Endothelial cell of umbilical vein (primary cell): ENCODE measurements around the gene SOX5.

ENCODE experiments used
- EZH2 ChIP-seq: IDR thresholded peaks from 2 replicates; pipeline ENCODE4 v1.6.1; 2012; ENCODE audit warnings: borderline replicate concordance, low read depth, mild to moderate bottlenecking, moderate library complexity, low read length, inconsistent platforms; ENCODE audit not compliant: severe bottlenecking
- POLR2A ChIP-seq: IDR thresholded peaks from 2 replicates; pipeline ENCODE4 v1.6.1; 2012; ENCODE audit warnings: low read depth, mild to moderate bottlenecking, control low read depth, low read length
- TF ChIP-seq, protein P1 (sequence below), 2 donors: IDR thresholded peaks; 1 replicate in 1 of 2; 2 replicates in 1 of 2; pipeline ENCODE4 v1.5.1; 2011; ENCODE audit warnings: low read length in 2 of 2, mild to moderate bottlenecking in 2 of 2, moderate library complexity in 2 of 2, control low read depth in 1 of 2, inconsistent platforms in 1 of 2, low read depth in 1 of 2; ENCODE audit not compliant: insufficient read depth in 1 of 2; ENCODE audit errors: extremely low read depth in 1 of 2

DNA sequence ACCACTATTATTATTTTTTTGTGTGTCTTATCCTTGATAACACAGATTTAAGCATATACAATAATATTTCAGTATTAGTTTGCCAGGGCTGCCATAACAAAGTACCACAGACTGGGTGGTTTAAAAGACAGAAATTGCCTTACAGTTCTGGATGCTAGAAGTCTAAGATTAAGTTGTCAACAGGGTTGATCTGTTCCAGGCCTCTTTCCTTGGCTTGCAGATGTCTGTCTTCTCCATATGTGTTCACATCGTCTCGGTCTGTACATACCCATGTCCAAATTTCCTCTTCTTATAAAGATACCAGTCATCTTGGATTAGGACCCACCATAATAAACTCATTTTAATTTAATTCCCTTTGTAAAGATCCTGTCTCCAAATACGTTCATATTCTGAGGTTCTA lies 204.8 kb downstream of the SOX5 start:
- TF ChIP-seq, protein P1, sequence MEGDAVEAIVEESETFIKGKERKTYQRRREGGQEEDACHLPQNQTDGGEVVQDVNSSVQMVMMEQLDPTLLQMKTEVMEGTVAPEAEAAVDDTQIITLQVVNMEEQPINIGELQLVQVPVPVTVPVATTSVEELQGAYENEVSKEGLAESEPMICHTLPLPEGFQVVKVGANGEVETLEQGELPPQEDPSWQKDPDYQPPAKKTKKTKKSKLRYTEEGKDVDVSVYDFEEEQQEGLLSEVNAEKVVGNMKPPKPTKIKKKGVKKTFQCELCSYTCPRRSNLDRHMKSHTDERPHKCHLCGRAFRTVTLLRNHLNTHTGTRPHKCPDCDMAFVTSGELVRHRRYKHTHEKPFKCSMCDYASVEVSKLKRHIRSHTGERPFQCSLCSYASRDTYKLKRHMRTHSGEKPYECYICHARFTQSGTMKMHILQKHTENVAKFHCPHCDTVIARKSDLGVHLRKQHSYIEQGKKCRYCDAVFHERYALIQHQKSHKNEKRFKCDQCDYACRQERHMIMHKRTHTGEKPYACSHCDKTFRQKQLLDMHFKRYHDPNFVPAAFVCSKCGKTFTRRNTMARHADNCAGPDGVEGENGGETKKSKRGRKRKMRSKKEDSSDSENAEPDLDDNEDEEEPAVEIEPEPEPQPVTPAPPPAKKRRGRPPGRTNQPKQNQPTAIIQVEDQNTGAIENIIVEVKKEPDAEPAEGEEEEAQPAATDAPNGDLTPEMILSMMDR (IDR thresholded peaks at IDR 0.05; ENCODE audit: extremely low read depth in 1 of 2, insufficient read depth in 1 of 2, low read depth in 1 of 2, low read length in 2 of 2) = no peak
- TF ChIP-seq POLR2A (no peak), EZH2 (no peak)
